ENCODE data around the gene ARMH1.
A peak's percentile ranks its signal among the peaks of the same experiment; 100 is the strongest.

The ARMH1 gene

GRCh38 chr1:44674113-44675000, at the start of gene ARMH1, which contains the start of gene TMEM53:
TSS of gene ARMH1 (plus strand) at chr1:44674714. CDS start at chr1:44689698, 14,984 bp downstream.
TSS of gene TMEM53 (minus strand) at chr1:44674481. CDS start at chr1:44674391, 90 bp downstream.
- peak; percentile 100 for DNase-seq (ENCODE audit: low read depth, low spot score)

GRCh38 chr1:44625348-44625747, 49.2 kb upstream of the ARMH1 start:
- no peak for DNase-seq (ENCODE audit: low read depth, low spot score)

GRCh38 chr1:44628962-44629756, 45.4 kb upstream of the ARMH1 start:
- peak; percentile 90 for DNase-seq (ENCODE audit: low read depth, low spot score)

- peak; percentile 29 for DNase-seq (ENCODE audit: low read depth, low spot score)
Measured at GRCh38 chr1:44630116-44630515, 44.4 kb upstream of the ARMH1 start.

GRCh38 chr1:44631333-44631646, 43.2 kb upstream of the ARMH1 start:
- no peak for DNase-seq (ENCODE audit: low read depth, low spot score)

- peak; percentile 91 for DNase-seq (ENCODE audit: low read depth, low spot score)
Measured at GRCh38 chr1:44631647-44632539, 42.6 kb upstream of the ARMH1 start.

GRCh38 chr1:44632598-44632997, 41.9 kb upstream of the ARMH1 start:
- no peak for DNase-seq (ENCODE audit: low read depth, low spot score)

GRCh38 chr1:44634606-44635189, 39.8 kb upstream of the ARMH1 start:
- DNase-seq (ENCODE audit: low read depth, low spot score): no peak

- no peak for DNase-seq (ENCODE audit: low read depth, low spot score)
Measured at GRCh38 chr1:44635439-44635838, 39.1 kb upstream of the ARMH1 start.

- DNase-seq (ENCODE audit: low read depth, low spot score): no peak
Measured at GRCh38 chr1:44636083-44636687, 38.3 kb upstream of the ARMH1 start.

GRCh38 chr1:44636688-44637598, 37.6 kb upstream of the ARMH1 start:
- no peak for DNase-seq (ENCODE audit: low read depth, low spot score)

GRCh38 chr1:44637702-44638411, 36.7 kb upstream of the ARMH1 start:
- DNase-seq (ENCODE audit: low read depth, low spot score): no peak

- no peak for DNase-seq (ENCODE audit: low read depth, low spot score)
Measured at GRCh38 chr1:44640200-44640853, 34.2 kb upstream of the ARMH1 start.

- DNase-seq (ENCODE audit: low read depth, low spot score): no peak
Measured at GRCh38 chr1:44641126-44642102, 33.1 kb upstream of the ARMH1 start.

GRCh38 chr1:44642255-44642654, 32.3 kb upstream of the ARMH1 start:
- DNase-seq (ENCODE audit: low read depth, low spot score): no peak

- no peak for DNase-seq (ENCODE audit: low read depth, low spot score)
Measured at GRCh38 chr1:44642925-44643324, 31.6 kb upstream of the ARMH1 start.

- DNase-seq (ENCODE audit: low read depth, low spot score): peak; percentile 78
Measured at GRCh38 chr1:44643721-44644334, 30.7 kb upstream of the ARMH1 start.
